ENCODE results near the gene RNF133. TPM values are rescaled to one million over a fixed set of nuclear protein-coding genes. Genes with fewer than 3 reads are reported as not detected.

RNF133 gene
- total RNA-seq: not detected

DNA sequence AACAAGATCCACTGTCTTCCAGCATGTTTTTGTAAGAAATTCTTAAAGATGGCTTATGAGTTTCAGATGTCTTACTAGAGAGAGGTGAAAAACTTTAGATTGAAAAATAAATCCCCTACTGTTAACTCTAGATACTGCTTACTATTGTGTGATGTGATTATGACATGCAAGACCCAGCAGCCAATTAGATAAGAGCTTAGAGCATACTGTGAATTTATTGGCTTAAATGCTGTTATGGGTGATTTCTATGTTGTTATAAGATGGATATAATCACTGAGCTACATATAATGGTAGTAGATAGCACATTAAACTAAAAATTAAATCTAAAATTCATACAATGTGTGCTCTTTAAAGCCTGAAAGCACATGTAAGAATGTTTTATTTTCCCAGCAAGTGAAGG, at the start of gene RNF133:
Gene RNF133 (minus strand): TSS at position 101 of the 400 bp plus-strand sequence. CDS start 199 bp downstream, outside the sequence.
- DNase-seq (ENCODE audit: low read depth in 2 of 3, low spot score in 2 of 3): no peak

DNA sequence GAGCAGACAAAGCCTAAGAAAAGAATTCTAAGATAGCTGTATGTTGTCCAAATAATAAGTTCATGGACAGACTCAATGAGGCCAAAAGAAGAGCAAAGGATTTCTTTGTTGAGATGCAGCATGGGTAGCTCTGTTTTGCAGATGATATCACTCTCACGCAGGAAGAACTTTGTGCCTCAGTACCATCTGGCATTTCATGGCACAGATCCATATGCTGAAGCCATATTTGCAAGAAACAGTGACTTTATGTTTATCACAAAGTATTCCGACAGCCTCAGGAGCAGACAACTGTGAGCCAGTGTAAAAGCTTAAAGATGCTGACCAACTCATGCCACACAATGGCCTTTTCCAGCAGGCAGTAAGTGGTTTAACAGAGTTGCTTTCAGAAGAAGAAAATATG, 49.3 kb upstream of the RNF133 start:
- no peak for DNase-seq (ENCODE audit: low read depth in 2 of 3, low spot score in 2 of 3)

DNA sequence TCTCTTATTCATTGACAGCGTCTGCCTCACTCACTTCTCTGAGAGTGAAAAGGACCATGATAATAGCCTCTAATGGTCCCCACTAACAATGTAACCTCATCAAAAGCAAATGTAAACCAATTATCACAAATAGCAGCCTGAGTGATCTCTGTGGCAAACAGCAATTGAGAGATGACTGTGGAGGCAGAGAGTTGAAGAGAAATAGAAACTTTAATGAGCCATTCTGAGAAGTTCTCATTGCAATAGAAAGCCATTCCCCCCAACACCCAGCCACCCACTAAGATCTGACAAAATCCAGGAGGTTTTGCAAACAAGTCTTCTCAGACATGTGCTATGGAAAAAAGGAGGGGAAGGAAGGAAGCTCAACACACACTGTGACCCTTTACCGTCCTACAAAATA, 48.0 kb upstream of the RNF133 start:
- DNase-seq (ENCODE audit: low read depth in 2 of 3, low spot score in 2 of 3): no peak

DNA sequence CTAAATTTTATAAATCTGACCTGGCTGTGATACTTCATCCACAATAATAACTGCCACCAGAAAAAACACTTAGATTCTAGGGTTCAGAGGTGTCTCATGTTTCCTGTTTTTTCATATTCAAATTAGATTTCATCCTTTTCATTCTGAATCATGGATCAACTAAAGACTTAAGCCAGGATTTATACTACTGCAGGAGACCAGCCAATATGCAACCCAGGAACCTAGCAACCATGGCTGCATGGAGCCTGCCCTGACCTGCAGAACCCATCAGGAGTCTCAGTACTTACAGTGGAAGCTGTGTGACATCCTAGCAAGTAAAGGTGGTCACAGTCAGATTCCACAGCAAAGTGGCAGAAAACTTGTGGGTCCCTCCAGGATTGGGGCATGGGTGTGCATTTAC, 44.3 kb upstream of the RNF133 start:
- DNase-seq (ENCODE audit: low read depth in 2 of 3, low spot score in 2 of 3): no peak

GRCh38 chr7:122738947-122739346, 40.0 kb upstream of the RNF133 start:
- no peak for DNase-seq (ENCODE audit: low read depth in 2 of 3, low spot score in 2 of 3)

DNA sequence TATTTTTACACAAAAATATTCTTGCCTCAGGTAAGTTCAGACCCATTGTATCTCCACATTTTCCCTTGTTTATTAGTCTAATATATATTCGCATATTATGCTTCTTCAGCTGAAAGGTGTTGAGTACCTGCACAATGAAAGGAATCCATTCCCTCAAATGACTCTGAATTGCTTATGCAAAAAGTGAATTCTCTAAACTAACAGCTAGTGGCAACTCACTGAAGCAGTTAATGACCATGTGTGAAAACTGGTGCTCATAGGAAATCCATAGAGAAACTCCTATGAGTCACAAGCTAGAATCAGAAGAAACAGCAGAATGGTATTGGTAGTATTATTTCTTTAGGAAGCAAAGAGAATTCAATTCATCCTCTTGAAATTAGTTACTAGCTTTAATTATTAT, 37.3 kb upstream of the RNF133 start:
- no peak for DNase-seq (ENCODE audit: low read depth in 2 of 3, low spot score in 2 of 3)

DNA sequence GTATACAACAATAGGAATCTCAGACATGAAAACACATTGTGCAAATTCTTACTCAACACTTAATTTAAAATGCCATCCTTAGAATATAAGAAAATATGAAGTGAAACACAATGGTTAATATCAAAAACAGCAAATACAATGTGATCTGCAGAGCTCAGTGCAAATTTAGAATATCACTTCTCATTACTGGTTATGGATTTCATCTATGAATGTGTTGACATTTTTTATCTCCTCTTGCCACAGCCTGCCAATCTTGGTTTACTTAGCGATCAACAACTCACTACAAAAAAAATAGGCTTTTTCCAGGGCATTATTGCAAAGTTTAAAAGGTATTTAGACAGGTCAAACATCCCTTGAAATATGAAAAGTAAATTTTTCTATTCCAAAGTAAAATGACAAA, 28.8 kb upstream of the RNF133 start:
- DNase-seq (ENCODE audit: low read depth in 2 of 3, low spot score in 2 of 3): no peak

DNA sequence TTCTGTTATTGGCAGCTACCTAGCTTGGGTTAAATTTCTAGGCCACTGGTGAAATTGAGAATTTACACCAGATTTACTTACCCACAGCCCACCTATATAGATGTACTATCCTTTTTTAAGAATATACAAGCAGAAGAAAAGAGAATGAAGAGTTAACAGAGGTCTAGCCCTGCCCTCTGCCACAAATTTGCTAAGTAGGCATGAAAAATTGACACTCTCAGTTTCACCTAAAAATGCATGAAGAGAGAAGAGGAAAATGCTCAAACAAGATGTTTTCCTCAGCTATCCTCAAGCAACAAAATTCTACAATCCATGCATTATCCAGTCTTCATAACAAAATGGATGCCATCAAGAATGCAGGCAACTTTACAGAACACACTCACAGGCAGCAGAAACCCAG, 28.4 kb upstream of the RNF133 start:
- DNase-seq (ENCODE audit: low read depth in 2 of 3, low spot score in 2 of 3): no peak

- DNase-seq (ENCODE audit: low read depth in 2 of 3, low spot score in 2 of 3): no peak
These were observed 28.0 kb upstream of the RNF133 start for GRCh38 chr7:122726881-122727280.

- no peak for DNase-seq (ENCODE audit: low read depth in 2 of 3, low spot score in 2 of 3)
These were observed 25.4 kb upstream of the RNF133 start for GRCh38 chr7:122724366-122724765.

GRCh38 chr7:122719010-122719578, 20.2 kb upstream of the RNF133 start:
- no peak for DNase-seq (ENCODE audit: low read depth in 2 of 3, low spot score in 2 of 3)

DNA sequence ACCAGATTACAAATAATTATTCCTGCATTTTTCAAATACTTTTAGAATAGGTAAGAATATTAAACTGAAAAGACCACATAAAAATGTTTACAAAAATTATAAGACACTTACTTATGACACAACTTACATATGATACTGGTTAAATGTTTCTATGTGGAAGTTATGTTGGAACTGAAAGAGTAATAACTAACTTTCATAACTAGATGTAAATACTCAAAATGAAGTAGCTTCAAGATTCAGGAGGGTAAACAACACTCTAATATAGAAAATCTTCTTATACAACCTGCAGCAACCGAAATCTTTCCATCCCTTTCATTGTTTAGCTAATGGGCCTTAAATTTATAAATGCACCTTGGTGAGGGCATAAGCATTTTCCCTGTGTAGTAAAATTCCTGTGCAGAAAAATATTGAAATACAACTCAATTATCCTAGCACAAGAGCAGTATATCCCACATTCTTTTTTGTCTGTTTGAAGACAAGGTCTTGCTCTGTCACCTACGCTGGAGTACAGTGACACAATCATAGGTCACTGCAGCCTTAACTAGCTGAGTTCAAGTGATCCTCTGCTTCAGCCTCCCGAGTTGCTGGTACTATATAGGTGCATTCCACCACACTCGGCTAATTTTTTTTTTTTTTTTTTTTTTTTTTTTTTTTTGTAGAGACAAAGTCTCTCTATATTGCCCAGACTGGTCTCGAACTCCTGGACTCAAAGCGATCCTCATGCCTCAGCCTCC, 18.6 kb upstream of the RNF133 start:
- DNase-seq (ENCODE audit: low read depth in 2 of 3, low spot score in 2 of 3): no peak

GRCh38 chr7:122715183-122715582, 16.3 kb upstream of the RNF133 start:
- DNase-seq (ENCODE audit: low read depth in 2 of 3, low spot score in 2 of 3): no peak

GRCh38 chr7:122710916-122711315, 12.0 kb upstream of the RNF133 start:
- DNase-seq (ENCODE audit: low read depth in 2 of 3, low spot score in 2 of 3): no peak

DNA sequence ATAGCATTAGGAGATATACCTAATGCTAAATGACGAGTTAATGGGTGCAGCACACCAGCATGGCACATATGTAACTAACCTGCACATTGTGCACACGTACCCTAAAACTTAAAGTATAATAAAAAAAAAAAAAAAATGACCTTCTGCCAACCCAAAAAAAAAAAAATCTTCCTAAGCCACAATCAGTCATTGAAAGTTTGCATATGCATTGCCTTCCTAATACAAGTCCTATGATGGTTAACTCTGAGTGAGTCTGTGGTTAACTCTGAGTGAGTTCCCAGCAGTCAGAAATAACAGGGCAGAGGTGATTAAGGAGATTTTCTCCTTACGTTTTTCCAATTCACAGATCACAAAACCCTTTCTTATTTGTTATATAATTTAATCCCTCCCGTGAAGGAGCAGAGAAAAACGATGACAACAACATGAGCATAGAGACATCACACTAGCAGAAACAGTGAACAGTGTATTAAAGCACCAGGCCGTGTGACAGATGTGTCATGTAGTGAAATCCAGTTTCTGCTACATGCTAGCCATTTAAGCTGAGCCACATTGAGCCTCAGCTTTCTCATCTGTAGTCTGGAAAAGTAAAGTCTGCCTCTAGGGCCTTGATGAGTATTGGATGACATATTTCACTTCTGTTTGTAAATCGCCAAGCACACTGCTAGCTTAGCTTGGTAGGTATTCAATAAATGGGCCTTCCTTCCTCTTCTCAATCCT, 11.2 kb upstream of the RNF133 start:
- no peak for DNase-seq (ENCODE audit: low read depth in 2 of 3, low spot score in 2 of 3)

DNA sequence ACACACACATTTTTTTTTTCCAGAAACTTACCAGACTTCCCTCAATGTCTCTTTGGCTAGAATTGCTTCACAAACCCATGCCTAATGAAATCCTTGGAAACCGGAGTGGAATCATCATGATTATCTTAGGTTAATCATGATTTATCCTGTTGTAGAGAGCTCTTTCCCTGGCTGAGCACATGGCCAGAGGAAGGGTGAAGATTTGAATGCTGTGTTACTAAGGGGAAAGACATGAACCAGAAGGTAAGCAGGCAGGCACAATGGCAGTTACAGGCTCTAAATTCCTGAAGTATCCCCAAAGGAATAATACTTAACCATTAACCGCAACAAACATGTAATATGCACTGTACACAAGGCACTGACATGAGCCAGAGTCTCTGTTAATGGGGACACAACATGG, 7.9 kb upstream of the RNF133 start:
- DNase-seq (ENCODE audit: low read depth in 2 of 3, low spot score in 2 of 3): no peak

- DNase-seq (ENCODE audit: low read depth in 2 of 3, low spot score in 2 of 3): no peak
These were observed 4.1 kb upstream of the RNF133 start, which contains the start of gene RNF148 for GRCh38 chr7:122702872-122703510. Gene RNF148 (minus strand): TSS chr7:122702922. CDS start chr7:122702750, 172 bp downstream.

- DNase-seq (ENCODE audit: low read depth in 2 of 3, low spot score in 2 of 3): no peak
These were observed 3.1 kb downstream of the RNF133 start for GRCh38 chr7:122695816-122696215.

GRCh38 chr7:122694697-122695096, 4.2 kb downstream of the RNF133 start:
- no peak for DNase-seq (ENCODE audit: low read depth in 2 of 3, low spot score in 2 of 3)

DNA sequence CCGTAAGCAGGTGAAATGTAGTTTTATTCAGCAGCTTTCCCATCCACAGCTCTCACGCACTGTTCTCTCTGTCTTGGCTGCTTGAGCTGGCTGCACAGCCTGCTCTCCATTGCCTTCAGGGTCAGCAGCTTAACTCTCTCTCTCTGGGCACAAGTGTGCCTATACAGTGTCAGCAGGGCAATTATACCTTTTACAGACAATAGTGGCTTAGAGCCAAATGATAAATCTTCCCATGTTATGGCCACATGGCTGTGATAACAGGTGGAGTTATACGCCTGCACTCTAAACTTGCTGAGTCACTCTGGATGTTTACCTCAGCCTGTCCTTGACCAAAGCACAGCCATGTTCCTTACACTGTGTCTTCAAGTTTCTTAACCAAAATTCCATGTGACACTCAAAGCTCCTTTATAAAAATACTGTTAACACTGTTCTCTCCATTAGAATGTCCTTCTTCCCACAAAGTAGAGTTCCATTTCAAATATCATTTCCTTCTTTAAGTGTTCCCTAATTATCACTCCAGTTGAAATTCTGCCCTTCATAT, 6.1 kb downstream of the RNF133 start:
- DNase-seq (ENCODE audit: low read depth in 2 of 3, low spot score in 2 of 3): no peak

- DNase-seq (ENCODE audit: low read depth in 2 of 3, low spot score in 2 of 3): no peak
These were observed 7.2 kb downstream of the RNF133 start for GRCh38 chr7:122691569-122692235.
